Progenitor cell of endocrine pancreas (in vitro differentiated cells): ENCODE results near the gene WFDC2. TPM values are rescaled to one million over a fixed set of nuclear protein-coding genes. Genes with fewer than 3 reads are reported as not detected.
A peak's percentile ranks its signal among the peaks of the same experiment; 100 is the strongest.
"Not testable (repeated sequence)": the region's sequence is repeated elsewhere in the genome, so short reads cannot be mapped to it uniquely, and the experiment has no call there.

Experiments used
- DNase-seq: peaks from one replicate; pipeline ENCODE4 v3.0.0; 2021; ENCODE audit warnings: low spot score; ENCODE audit not compliant: unreplicated experiment
- H3K27ac Mint-ChIP-seq: 2 replicates; pipeline ENCODE4 v1.8.0; 2021; ENCODE audit warnings: mild to moderate bottlenecking, moderate library complexity, mixed read lengths
- H3K27me3 Mint-ChIP-seq: 2 replicates; pipeline ENCODE4 v1.8.0; 2021; ENCODE audit warnings: mixed read lengths
- H3K36me3 Mint-ChIP-seq: 2 replicates; pipeline ENCODE4 v1.8.0; 2022; ENCODE audit warnings: mixed read lengths; ENCODE audit not compliant: insufficient read depth
- H3K4me1 Mint-ChIP-seq: 2 replicates; pipeline ENCODE4 v1.8.0; 2021; ENCODE audit warnings: low read depth, mixed read lengths
- H3K4me3 Mint-ChIP-seq: 2 replicates; pipeline ENCODE4 v1.8.0; 2021; ENCODE audit warnings: low read depth, mild to moderate bottlenecking, moderate library complexity, mixed read lengths
- H3K9me3 Mint-ChIP-seq: 2 replicates; pipeline ENCODE4 v1.8.0; 2021; ENCODE audit warnings: low read depth, mixed read lengths
- total RNA-seq: library from RNA; stranded (reverse); gene quantifications from 2 replicates; pipeline ENCODE4 v1.2.1, GENCODE V29; 2021
- TF ChIP-seq, protein P1 (sequence below): fragments of 200-600 bp; sonication (generic); IDR thresholded peaks from one replicate; pipeline ENCODE4 v1.5.0; 2021; ENCODE audit warnings: antibody characterized with exemption, mild to moderate bottlenecking; ENCODE audit not compliant: unreplicated experiment

Gene WFDC2
- total RNA-seq, 1 donor from 2014 or later, result 161 TPM

DNA sequence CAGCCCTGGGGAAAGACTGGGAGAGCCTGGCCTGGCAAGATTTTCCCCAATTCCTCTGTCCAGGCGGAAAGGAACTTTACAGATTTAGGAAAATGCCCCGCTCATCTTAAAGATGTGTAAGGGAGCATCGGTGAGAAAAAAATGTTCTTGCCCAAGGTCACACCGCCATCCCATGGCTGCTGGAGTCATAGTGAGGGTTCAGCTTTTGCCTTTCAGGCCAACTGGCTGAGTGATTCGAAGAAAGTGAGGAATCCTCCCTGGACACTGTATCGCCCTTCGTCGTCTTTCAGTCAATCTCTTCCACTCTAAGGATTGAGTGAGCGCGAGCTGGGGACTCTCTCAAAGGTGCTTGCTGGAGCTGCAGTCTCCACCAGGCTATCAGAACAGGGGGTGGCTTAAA, 1.4 kb downstream of the WFDC2 start:
- no peak for DNase-seq
- Mint-ChIP-seq H3K36me3 (peaks cover 12% of the 10 kb centered on the region), H3K4me1 (peaks cover 34% of the 10 kb centered on the region), H3K27me3 (no peaks in the 10 kb centered on the region), H3K4me3 (peak overlapping the region; percentile 82), H3K27ac (peak overlapping the region; percentile 91), H3K9me3 (peaks cover 7% of the 10 kb centered on the region)
- TF ChIP-seq, protein P1, sequence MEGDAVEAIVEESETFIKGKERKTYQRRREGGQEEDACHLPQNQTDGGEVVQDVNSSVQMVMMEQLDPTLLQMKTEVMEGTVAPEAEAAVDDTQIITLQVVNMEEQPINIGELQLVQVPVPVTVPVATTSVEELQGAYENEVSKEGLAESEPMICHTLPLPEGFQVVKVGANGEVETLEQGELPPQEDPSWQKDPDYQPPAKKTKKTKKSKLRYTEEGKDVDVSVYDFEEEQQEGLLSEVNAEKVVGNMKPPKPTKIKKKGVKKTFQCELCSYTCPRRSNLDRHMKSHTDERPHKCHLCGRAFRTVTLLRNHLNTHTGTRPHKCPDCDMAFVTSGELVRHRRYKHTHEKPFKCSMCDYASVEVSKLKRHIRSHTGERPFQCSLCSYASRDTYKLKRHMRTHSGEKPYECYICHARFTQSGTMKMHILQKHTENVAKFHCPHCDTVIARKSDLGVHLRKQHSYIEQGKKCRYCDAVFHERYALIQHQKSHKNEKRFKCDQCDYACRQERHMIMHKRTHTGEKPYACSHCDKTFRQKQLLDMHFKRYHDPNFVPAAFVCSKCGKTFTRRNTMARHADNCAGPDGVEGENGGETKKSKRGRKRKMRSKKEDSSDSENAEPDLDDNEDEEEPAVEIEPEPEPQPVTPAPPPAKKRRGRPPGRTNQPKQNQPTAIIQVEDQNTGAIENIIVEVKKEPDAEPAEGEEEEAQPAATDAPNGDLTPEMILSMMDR, result peak; percentile 27

DNA sequence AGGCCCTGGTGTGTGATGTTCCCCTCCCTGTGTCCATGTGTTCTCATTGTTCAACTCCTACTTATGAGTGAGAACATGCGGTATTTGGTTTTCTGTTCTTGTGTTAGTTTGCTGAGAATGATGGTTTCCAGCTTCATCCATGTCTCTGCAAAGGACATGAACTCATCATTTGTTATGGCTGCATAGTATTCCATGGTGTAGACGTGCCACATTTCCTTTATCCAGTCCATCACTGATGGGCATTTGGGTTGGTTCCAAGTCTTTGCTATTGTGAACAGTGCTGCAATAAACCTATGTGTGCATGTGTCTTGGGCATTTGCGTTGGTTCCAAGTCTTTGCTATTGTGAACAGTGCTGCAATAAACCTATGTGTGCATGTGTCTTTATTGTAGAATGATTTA, 2.7 kb downstream of the WFDC2 start:
- H3K4me3 Mint-ChIP-seq, result peak overlapping the region; percentile 45
- not testable (repeated sequence) for H3K27me3 Mint-ChIP-seq, DNase-seq, H3K9me3 Mint-ChIP-seq, H3K27ac Mint-ChIP-seq
- peaks cover 12% of the 10 kb centered on the region for H3K36me3 Mint-ChIP-seq
- H3K4me1 Mint-ChIP-seq, result peaks cover 30% of the 10 kb centered on the region

DNA sequence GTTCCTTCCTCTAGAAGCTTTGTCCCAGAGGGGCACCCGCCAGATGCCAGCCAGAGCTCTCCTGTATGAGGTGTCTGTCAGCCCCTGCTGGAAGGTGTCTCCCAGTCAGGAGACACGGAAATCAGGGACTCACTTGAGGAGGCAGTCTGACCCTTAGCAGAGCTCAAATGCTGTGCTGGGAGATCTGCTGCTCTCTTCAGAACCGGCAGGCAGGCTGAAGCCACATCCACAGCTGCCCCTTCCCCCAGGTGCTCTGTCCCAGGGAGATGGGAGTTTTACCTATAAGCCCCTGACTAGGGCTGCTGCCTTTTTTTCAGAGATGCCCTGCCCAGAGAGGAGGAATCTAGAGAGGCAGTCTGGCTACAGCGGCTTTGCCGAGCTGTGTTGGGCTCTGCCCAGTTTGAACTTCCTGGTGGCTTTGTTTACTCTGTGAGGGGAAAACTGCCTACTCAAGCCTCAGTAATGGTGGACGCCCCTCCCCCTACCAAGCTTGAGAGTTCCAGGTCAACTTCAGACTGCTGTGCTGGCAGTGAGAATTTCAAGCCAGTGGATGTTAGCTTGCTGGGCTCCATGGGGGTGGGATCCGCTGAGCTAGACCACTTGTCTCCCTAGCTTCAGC, 8.1 kb downstream of the WFDC2 start:
- Mint-ChIP-seq H3K4me1 (peaks cover 15% of the 10 kb centered on the region), H3K36me3 (peaks cover 21% of the 10 kb centered on the region)
- not testable (repeated sequence) for H3K27me3 Mint-ChIP-seq, H3K4me3 Mint-ChIP-seq, H3K9me3 Mint-ChIP-seq, DNase-seq, H3K27ac Mint-ChIP-seq

DNA sequence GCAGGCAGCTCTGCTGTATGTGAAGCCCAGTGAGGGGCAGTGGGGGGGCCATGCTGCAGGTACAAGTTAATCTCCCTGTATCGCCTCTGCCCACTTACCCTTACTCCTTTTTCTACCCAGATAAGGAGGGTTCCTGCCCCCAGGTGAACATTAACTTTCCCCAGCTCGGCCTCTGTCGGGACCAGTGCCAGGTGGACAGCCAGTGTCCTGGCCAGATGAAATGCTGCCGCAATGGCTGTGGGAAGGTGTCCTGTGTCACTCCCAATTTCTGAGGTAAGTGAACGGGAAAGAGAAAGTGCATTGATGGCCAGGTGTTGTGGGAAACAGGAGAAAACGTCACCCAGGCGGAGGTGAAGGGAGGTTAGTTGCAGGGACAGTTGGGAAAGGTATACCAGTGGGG, 10.3 kb downstream of the WFDC2 start:
- Mint-ChIP-seq H3K36me3 (peaks cover 20% of the 10 kb centered on the region), H3K27ac (no peak overlapping the region), H3K9me3 (no peaks in the 10 kb centered on the region), H3K27me3 (no peaks in the 10 kb centered on the region), H3K4me1 (peaks cover 15% of the 10 kb centered on the region), H3K4me3 (no peak overlapping the region)
- TF ChIP-seq, protein P1, result no peak
- DNase-seq, result no peak

DNA sequence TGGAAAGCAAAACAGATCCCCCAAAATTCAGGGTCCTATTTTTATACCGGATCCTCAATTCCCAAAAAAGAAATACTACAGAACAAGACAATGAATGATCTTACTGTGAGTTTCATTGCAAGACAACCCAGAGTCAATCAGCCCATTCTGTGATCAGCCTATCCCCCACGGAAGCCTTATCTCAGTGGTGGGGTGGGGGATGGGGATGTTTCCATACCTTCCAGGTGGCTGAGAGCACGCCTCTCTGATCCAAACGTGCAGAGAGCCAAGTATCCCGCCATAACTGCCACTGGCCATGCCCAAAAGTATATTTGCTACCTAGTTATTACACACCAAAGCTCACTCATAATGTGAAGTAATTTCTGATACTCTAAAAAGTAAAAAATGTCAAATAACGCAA, 15.1 kb downstream of the WFDC2 start:
- H3K27ac Mint-ChIP-seq, result no peak overlapping the region

DNA sequence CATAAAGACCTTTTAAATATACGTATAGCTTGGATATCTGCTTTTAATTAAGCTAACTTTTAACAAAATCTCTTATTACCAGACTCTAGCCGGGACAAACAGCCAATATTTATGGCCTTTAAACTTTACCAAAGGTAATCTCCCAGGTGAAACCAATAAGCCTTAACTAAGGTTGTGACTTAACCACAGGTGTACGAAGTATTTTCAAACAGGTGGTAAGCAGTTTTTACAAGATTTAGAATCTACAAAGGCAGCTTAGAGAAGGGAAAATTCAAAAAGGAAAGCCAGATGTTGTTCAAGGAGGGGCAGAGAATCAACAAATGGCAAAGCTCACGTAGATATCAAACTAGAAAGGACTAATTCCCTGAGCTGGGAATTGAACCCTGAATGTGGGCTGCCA, 15.8 kb downstream of the WFDC2 start:
- Mint-ChIP-seq H3K27ac (peak overlapping the region; percentile 13), H3K4me1 (peaks cover 15% of the 10 kb centered on the region), H3K9me3 (no peaks in the 10 kb centered on the region), H3K36me3 (peaks cover 9% of the 10 kb centered on the region), H3K4me3 (no peak overlapping the region), H3K27me3 (peaks cover 4% of the 10 kb centered on the region)
- TF ChIP-seq, protein P1, result no peak
- DNase-seq, result no peak

More for the DNA sequence above, 15.1 kb downstream of the WFDC2 start:
- H3K9me3 Mint-ChIP-seq, result no peaks in the 10 kb centered on the region
- peaks cover 4% of the 10 kb centered on the region for H3K27me3 Mint-ChIP-seq
- TF ChIP-seq, protein P1, result no peak
- DNase-seq, result no peak
- peaks cover 13% of the 10 kb centered on the region for H3K36me3 Mint-ChIP-seq
- H3K4me3 Mint-ChIP-seq, result no peak overlapping the region
- peaks cover 15% of the 10 kb centered on the region for H3K4me1 Mint-ChIP-seq
